T-helper 22 cell (primary cell): ENCODE data around the gene ZNF423.
A peak's percentile ranks its signal among the peaks of the same experiment; 100 is the strongest.

Experiments used
- DNase-seq: peaks from one replicate; pipeline ENCODE4 v3.0.0-alpha.2; 2020; ENCODE audit warnings: low read depth

Gene ZNF423

GRCh38 chr16:49471038-49471727, 384.7 kb downstream of the ZNF423 start:
- DNase-seq = no peak

DNA sequence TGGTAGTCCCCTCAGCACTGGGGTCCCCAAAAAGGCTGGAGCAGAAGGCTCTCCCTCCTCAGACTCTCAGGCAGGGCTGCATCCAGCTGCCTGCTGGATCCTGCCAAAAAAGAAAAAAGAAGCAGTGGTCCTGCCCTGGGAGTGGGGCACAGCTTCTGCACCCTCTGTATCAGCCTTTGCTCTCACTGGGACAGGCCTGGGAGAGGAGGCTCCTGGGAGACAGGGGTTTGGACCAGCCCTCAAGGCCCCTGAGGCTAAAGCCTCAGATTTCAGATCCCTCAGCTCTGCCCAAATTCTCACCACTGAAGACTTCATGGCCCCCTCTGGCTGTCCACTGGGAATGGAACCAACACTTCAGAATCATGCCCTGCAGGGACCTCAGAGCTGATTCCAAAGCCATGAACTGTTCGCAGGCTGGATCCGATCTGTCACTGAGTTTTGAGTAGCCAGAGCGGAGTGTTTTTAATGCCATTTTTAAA, 385.4 kb downstream of the ZNF423 start:
- DNase-seq = no peak

- no peak for DNase-seq
Measured at GRCh38 chr16:49469930-49470451, 385.9 kb downstream of the ZNF423 start.

DNA sequence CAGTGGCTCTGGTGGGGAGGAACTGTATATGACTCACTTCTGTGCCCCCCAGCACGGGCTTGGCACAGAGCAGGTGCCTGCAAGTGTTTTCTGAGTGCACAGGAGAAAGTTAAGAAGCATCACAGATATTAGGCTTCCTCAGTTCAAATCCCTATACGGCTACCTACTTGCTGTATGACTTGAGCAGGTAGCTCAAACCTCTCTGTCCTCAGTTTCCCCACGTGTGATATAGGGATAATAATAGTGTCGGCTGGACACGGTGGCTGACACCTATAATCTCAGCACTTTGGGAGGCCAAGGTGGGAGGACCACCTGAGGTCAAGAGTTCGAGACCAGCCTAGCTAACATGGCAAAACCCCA, 386.6 kb downstream of the ZNF423 start:
- no peak for DNase-seq

DNA sequence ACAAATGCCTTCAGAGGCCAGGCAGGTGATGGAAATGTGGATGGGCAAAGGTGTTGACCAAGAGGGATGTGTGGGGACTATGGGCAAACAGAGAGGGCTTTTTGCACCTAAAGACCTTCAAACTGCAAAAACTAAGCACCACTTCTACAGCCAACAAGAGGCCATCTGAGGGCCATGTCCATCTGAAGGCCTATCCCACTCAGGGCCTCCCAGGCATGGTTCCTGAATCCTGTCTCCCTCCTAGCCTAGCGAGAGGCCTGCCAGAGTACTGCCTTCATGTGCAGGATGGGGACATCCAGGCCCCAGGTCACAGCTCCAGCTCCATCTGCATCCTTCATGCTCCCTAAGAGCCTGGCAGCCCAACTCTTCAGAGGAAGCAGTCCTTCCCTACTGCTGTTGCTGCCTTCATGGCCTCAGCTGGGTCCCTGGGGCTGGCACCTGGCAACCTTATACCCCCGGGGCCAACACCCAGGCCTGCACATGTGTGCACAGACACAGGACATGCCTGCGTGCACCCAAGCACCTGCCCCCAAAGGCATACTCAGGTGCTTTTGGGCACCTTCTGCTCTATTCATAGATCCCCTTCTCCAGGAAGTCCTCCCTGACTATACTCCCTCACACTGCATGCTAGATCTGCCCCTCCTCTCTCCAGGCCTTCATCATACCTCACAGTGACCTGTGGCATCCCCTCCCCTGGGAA, 387.2 kb downstream of the ZNF423 start:
- no peak for DNase-seq

DNA sequence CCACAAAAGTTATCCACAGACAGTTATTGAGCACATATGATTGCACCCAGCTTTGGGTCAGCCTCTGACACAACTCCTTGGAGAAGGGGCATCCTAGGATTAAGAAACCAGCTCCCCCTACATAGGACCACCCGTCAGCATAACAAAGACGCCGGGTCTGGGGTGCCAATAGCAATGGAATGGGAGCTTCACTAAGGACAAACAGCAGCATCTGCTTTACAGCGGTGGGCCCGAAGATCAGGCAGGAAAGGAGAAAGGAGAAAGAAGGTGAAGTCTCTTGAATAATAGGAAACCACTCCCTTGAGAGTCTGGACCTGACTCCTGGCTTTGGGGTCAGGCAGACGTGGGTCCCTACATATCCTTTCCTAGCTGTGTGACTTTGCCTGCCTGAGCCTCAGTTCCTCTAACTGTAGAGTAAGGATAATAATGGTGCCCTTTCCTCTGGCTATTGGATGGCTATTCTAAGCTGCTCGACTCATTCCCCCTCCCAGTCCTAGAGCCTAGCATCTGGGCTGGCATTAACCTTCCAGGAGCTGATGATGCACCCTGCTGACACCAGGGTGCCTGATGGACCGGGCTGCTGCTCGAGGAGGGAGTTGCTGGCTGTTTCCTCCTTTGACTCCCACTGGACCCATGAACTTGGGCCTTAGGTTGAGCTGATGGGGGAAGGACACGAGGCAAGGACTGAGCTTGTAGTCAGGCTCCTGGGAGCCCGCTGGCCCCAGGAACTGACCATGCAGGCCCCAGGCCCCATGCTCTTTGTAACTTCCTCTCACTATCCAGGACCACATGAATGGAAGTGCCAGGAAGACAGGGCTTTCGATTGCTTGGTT, 388.2 kb downstream of the ZNF423 start:
- DNase-seq = no peak

DNA sequence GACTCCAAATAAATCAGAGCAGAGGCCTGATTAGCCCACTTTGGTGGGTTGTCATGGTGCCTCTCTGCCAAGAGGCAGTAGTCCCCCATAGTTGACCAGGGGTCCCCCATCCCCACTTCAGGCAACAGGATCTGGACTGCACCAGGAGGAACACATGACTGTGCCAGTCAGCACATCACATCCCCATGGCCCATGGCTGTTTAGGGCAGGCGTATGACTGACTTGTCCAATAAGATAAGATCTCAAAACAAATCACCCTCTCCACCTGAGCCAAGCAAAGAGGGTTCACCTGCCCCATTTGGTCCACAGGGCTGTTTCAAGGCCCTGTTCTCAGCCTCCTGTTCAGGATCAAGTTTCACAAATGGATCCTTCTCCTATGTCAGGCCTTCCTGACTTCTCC, 389.0 kb downstream of the ZNF423 start:
- no peak for DNase-seq

DNA sequence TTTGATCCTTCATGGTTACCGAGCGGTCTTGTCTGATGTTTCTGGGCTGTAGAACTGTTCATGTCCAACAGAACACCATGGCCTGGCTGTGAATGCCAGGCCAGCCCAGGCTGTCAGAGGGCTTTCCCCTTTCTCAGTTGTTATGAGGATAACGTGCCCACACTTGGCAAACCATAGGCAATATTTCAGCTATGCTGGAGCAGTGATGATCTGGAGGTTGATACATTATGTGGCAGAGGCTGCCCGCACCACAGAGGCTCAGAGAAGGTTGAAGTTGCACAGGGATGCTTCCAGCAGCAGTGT, 389.4 kb downstream of the ZNF423 start:
- DNase-seq = no peak

- DNase-seq = no peak
Measured at GRCh38 chr16:49465661-49466528, 390.0 kb downstream of the ZNF423 start.

- DNase-seq = no peak
Measured at GRCh38 chr16:49464877-49465504, 390.9 kb downstream of the ZNF423 start.

DNA sequence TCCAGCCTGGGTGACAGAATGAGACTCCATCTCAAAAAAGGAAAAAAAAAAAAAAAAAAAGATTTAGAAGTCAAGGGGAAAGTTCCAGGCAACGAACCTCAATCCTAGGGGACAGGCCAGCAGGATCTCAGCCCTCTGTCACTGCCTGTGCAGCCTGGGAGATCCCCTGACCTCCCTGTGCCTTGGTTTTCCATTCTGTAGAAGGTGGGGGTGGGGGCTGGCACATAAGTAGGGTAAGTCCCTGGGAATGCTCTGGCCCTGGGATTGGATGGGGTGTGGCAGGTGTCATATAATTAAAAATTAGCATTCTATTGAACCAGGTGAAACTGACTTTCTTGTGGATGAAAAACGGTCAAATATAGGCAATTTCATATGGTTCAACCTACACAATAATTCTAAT, 391.8 kb downstream of the ZNF423 start:
- no peak for DNase-seq

DNA sequence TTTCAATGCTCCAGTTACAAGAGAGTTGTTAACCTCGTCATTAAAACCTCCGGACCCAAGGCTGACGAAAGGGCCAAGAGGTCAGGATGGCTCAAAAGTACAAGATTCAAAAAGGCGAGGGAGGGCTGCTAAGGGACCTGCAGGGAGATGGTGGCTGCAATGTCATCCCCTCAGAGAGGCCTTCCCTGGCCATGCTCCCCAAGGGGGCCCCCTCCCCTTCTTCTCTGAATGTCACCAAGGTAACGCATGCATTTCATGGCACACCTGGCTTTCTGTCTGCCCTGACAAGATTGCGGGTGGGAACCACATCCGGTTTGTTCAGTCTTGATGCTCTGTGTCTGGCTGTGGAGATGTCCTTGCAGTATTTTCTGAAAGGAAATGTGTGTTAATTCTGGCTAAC, 392.4 kb downstream of the ZNF423 start:
- DNase-seq = peak; percentile 54

DNA sequence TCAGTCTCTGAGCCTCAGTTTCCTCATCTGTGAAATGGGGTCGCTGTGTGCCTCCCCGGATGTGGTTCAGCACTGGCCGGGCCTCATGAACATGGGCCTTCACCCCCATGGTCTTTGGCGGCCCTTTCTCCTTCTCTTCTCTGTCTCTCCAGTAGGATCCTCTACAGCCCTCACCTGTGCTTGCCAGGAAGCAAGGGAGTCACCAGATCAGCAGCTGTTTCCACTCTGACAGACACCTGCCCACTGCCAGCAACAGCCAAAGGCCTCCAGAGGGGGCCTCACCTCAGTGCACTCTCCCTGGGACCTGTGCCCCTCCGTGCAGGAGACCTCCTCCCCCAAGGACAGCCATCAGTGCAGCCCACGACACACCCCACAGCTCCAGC, 392.9 kb downstream of the ZNF423 start:
- DNase-seq = no peak

GRCh38 chr16:49462362-49462988, 393.4 kb downstream of the ZNF423 start:
- no peak for DNase-seq

DNA sequence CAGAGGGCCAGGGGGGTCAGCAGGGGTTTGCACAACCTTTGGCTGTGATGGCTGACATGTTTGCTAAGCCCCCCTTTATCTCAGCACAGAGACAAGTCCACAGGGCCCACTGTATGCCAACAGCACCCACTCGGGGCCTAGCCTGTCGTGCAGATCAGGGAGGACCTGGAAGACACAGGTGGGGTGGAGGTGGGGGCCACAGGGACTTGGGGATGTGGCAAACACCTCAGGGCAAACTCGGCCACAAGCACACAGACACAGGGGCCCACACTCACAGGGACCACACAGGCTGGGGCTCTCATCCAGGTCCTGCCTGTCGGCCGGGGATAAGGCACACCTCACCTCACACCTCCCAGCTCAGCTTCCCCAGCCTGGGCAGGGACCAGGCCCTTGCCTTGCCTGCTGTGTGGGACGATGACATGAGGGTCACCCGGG, 394.4 kb downstream of the ZNF423 start:
- DNase-seq = no peak

GRCh38 chr16:49460786-49461470, 395.0 kb downstream of the ZNF423 start:
- DNase-seq = no peak

DNA sequence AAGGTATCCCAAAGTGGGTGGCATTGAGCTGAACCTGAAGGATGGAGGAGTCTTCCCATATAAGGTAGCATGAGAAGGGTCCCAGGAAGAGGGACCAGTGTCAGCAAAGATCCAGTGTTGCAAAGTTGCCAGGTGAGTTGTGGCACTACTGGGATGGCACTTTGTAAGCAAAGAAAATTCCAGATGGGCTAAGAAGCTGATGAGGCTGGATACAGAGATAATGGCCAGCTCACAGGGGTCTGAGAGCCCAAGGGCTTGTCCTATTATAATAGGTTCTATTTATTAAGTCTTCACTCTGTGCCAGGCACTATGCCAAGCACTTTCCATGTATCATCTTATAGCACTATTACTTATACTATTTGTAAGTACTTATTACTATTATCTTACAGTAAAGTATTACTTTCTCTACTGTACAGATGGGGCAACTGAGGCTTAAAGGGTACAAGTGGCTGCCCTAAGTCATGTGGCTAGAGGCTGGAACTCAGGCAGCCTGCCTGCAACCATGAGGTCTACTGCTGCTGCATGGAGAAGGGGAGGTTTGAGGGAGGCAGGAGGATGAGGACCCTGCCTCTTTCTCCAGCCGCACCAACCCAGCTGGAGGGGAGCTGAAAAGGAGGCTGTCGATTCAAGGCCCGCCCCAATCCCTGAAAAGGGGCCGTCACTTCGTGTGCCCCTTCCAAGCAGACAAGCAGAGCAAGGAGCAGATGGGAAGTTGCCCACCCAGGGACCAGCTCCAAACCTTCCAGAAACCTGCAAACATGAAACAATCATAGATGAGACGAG, 395.8 kb downstream of the ZNF423 start:
- no peak for DNase-seq

GRCh38 chr16:49458656-49459445, 397.1 kb downstream of the ZNF423 start:
- no peak for DNase-seq

DNA sequence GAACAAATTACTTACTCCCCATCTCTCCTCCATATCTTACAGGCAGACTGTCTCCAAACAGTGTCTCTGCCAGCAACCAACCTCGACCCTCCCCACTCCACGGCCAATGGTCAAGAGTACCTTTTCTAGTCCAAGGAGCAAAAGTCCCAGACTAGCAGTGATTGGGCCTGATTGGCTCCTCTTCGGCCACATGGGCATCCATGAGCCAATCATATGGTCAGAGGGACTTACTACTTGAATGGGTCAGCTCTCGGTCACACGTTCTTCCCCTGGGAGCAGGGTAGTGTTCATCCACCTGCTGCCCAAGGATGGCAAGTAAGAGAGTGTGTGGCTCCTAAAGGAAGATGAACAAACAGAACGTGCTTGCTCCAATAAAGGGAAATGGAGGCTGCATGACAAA, 397.7 kb downstream of the ZNF423 start:
- DNase-seq = no peak
